HG03039 (cell line): ENCODE results near the gene MCAT.
"Not testable (repeated sequence)": the region's sequence is repeated elsewhere in the genome, so short reads cannot be mapped to it uniquely, and the experiment has no call there.

ENCODE experiments used
- ATAC-seq: cut with Tn5 transposase; IDR thresholded peaks from one replicate; pipeline ENCODE4 v1.9.1; 2021; ENCODE audit warnings: mild to moderate bottlenecking, moderate library complexity; ENCODE audit not compliant: unreplicated experiment

MCAT gene

DNA sequence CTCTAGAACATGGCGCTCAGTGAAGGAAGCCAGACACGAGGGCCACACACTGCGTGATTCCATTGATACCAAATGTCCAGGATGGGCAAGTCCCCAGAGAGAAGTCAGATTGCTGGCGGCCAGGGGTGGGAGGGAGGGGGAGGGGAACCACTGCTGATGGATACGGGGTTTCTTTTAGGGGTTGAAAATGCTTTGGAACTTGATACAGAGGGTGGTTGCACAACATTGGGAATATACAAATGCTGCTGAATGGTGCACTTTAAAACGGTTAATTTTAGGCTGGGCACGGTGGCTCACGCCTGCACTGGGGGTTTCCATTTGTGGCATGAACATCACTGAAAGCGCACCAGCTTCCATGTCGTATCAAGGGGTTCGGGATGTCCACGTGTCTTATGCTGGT is 13.2 kb upstream of the MCAT start:
- no peak for ATAC-seq

DNA sequence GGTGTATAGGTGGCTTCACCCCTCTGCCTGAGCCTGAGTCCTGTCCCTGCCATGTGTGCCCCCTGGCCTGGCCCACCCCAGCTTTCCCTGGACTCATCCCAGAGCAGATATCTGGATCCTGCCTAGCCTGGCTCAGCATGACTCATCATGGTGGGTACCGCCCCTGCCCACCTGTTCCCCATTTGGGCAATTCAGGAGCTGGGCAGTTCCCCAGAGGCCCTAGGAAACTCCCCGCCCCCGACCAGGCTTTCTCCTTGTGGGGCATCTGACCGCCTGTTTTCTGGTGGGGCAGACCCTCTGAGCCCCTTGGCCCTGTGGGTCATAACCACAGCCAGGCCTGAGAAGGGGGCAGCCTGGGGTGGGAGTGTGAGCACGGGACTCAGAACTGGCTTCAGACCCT is 12.6 kb upstream of the MCAT start:
- no peak for ATAC-seq

DNA sequence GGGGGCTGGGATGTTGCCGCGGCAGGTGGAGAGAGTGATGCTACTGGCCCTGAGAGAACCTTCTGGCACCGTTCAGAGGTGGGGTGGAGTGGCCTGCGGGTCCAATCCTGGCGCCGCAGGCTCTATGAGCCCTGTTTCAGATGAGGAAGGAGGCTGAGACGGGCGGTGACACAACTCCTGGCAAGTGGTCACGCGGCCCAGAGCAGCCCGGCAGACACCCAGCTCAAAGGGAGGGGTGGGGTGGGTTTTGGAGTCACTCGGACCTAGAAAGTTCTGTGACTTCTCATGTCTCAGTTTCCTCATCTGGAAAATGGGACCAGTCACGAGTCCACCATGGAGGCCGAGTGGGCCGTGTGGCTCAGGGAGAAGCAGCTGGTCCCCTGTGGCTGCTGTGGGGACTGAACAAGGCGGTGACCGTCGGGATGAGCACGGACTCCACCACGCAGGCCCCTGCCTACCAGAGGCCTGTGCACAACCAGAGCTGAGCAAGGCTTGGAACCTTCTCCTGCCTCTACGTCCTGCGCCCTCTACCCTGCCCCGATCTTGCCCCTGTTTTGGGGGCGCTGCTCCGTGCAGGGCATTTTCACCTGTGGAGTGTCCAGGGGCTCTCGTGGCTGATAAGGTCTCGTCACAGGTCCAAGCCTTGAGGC is 11.8 kb upstream of the MCAT start:
- ATAC-seq, result no peak

DNA sequence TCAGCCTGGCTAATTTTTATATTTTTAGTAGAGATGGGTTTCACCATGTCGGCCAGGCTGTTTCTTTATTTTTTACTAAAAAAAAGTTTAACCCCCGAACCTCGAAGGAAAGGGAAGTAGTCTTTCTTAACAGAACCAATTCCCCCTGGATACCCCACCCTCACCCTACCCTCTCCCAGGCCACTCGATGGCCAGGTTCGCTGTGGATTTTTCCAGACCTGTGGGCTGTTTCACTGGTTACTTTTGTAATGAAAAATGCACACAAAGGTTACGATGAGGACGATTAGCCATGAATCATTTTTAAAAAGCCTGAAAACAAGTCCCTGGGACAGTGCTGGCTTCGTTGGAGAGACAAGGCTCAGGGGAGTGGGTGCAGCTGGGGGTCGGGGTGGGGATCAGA is 10.7 kb upstream of the MCAT start:
- ATAC-seq, result no peak

DNA sequence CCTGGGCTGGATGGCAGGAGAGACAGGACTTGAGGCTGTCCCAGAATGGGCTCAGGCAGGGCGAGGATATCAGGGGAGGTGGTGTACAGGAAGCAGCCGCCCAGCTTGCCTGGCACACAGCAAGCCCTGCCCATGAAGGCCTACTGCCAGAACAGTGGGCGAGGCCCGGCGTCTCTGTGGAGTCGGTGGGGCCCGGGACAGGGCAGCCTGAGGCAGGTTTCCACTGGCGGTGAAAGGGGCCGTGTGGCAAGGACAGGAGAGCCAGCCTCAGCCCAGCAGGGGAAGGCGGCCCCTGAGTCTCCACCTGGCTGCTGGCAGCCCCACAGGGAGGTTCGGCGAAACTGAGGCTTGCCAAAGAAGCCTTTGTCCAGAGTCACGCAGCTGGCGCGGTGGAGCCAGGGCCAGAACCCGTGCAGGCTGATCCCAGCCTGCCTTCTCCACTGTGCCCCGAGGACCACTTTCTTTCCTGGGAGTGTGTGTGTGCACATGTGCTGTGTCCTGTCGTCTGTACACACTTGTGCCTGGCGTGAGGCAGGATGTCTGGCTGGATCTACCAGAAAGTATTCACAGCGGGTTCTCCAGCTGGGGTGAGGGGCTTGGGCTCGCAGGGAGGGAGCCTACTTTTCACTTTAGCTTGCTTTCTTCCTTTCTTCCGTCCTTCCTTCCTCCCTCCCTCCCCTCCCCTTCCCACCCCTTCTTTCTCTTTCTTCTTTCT is 9.3 kb upstream of the MCAT start:
- ATAC-seq, result no peak

DNA sequence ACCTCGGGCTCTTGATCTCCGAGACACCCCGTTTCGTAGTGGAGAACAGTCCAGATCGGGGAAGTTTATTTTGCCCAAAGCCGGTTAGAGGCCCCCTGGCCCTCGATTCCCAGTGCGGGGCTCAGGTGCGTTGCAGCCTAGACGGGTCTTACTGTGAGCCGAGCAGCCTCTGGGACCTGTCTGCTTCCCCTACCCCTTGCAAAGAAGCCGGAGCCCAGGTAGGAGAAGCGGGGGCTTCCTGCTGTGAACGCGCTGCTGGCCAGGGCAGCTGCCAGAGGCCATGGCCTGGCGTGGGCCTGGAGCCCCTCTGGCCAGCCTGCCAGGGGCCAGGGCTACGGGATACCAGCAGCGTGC is 8.8 kb upstream of the MCAT start:
- no peak for ATAC-seq

DNA sequence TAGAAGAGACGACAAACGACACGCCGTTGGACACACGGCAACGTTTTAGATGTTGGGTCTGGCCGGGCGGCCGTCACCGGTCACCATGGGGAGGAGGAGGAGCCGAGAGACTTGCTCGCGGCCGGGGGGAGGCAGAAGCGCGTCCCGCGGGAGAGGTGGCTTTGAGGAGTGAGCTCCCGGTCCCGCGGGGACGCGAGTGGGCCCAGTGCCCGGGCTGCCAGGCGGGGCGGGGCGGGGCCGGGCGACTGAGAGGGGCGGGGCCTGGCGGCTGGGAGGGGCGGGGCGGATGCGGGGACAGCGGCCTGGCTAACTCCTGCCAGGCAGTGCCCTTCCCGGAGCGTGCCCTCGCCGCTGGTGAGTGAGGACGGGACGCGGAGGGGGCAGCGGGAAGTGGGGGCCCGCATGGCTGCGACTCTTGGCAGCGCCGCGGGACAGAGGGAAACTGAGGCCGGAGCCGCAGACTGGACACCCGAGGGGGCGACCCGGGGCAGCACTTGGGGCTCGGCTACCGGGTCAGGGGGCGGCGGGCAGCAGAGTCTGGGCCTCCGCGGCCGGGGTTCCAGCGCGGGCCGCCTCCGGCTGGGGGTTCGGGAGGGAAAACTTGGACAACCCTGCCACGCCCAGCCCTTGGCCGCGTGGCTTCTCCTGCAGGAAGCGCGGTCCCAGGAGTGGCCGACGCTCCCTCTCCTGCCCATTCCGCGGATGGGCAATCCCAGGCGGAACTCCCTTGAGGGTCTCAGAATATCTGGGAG is 8.2 kb upstream of the MCAT start, which contains the start of gene TSPO:
Gene TSPO (plus strand): TSS at position 309 of the 752 bp plus-strand sequence. CDS start 7,680 bp downstream, outside the sequence.
- ATAC-seq, result no peak

DNA sequence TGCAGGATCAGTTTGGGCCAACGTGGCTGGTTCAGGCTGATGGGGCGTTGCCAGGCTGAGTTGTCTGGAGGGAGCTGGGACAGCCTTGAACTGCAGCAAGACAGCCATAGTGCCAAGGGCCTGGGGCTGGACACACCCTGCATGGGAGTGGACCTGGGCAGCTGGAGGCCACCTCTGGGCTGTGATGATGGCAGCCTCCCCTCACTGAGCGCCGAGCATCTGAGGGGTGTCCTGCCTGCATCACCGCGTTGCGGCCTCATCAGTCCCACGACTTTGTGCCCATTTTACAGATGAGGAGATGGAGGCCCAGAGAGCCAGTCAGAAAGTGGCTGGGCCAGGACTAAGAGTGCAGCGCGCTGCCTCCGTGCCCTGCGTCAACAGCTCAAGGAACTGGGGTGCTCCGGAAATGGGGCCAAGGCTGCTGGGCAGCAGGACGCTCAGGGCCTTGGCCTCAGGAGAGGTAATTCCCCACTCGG is 7.6 kb upstream of the MCAT start:
- no peak for ATAC-seq

DNA sequence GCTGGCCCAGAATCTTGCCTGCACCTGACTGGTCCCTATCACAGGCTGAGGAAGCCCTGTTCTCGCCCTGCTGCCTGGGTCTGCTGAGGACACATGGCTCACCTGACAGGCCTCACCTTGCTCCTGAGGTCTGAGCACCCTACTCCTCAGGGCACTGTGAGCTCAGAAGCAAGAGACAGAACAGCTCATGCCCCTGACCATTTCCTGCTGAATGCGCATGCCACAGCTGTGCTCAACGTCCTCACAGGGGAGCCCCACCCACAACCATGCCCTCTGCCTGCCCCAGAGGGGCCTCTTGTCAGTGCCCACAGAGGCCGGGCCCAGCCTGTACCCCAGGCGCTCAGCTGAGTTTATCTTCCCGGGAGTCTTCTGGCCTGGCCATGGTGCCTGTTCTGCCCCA is 5.4 kb upstream of the MCAT start:
- no peak for ATAC-seq

DNA sequence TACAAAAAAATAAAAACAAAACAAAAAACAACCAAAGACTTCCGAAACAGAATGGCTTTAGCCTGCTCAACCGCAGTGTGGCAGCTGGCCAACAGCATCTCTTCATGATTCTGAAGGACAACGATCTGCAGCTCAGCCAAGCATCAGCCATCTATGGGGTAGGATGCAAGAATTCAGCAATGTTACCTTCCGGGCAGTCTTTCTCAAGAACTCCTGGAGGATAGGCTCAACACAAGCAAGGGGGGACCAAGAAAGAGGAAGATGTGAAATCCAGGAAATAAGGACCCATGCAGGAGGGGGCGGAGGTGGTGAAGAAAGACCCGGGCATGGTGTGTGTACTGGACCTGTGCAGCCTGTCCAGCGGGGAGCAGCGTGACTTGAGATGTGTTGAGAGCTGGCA is 4.6 kb upstream of the MCAT start:
- ATAC-seq, result no peak

DNA sequence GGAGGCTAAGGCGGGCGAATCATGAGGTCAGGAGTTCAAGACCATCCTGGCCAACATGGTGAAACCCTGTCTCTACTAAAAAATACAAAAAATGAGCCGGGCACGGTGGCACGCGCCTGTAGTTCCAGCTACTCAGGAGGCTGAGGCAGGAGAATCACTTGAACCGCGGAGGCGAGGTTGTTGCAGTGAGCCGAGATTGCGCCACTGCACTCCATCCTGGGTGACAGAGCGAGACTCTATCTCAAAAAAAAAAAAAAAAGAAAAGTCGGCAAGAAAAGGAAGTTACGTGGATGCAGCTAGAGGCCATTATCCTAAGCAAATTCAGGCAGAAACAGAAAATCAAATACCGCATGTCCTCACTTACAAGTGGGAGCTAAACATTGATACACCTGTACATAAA is 3.1 kb upstream of the MCAT start:
- not testable (repeated sequence) for ATAC-seq

DNA sequence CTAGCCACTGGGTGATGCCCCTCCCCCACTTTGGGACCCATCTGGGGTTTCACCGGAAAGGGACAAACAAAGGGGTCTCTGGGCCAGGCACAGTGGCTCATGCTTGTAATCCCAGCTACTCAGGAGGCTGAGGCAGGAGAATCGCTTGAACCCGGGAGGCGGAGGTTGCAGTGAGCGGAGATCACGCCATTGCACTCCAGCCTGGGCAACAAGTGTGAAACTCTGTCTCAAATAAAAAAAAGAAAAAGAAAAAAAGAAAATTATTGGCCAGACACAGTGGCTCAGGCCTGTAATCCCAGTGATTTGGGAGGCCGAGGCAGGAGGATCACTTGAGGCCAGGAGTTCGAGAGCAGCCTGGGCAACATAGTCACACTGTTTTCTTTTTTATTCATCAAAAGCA is 2.2 kb upstream of the MCAT start:
- ATAC-seq, result not testable (repeated sequence)

DNA sequence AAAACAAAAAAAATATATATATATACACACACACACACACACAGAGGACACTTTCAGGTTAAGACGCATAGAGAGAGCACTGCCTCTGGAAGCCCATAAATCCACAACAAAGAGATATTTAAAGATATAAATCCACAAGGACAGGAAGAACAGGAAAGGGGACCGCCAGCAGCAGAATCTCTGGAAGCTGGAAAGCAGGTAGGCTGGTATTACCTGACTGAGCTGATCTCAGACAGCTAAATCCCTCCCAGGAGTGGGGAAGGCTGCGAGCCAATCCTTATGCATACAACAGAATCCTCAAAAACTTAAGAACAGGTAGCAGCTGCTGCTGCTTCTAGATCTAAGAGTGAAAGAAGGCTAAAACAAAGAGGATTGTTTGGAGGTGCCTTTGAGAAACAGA is 1.8 kb upstream of the MCAT start:
- no peak for ATAC-seq

DNA sequence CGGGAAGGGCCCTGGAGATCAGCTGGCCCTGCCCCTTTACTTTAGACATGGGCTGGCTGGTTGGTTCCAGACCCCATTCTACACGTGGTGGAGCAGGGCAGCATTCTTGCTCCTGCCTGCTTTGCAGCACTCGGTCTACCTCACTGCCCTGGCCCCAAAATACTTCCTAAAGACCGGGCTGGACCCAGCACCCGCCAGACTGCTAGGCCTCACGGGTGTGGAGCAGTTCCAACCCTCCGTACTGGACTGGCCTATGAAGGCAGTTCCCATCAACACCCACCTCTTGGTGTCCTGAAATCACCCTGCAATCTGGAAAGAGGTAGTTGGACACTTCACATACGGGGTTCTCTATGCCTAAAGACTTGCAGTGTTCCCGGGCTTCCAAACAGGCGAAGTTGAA is 6.4 kb downstream of the MCAT start:
- ATAC-seq, result no peak

DNA sequence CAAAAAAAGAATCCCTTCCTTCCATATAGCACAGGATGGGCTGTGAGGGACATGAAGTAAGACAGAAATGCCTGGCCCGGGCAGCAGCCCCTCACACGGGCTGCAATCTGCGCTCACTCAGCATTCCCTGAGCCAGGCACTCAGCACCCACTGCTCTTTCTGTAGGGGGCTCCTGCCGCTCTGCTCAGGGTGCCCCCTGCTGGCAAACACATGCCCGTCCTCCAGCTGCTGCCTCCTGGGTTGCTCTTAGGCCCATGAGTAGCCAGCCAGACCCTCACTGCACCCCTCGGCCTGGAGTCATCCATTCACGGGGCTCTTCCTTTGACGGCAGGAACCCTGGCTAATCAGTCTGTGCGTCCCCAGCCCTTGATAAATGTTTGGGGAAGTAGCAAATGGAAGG is 6.9 kb downstream of the MCAT start:
- ATAC-seq, result no peak

DNA sequence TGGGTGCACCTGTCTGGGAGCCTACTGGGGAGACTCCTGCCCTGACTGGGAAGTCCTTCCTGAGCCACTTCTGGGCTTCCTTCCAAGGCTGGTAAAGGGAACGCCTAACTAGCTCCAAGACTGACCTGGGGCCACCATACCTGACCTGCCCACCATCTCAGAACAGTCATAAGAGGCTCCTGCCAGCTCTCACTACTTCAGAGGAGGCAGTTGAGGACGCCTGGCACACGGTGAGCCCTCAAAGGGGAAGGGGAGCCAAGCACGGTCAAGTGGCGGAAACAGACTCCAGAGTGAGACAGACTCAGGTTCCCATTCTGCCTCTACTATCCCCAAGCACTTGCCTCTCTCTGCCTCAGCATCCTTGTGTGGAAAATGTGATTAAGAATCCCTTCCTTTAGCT is 7.6 kb downstream of the MCAT start:
- ATAC-seq, result no peak

DNA sequence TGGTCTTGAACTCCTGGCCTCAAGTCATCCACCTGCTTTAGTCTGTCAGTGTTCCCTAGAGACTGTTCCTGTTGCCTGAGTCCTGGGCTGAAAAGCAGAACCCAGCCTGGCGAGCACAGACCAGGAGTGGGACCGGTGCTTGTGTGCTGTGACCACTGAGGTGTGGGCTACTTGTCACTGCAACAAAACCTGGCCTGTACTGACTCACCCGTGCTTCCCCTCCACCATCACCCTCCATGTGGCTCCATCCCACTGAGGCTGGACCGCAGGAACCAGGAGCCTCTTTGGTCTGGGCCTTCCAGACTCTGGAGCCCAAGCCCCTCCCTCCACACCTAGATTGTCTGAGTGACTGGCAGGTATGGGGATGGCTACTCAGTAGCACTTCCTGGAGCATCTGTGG is 8.6 kb downstream of the MCAT start:
- no peak for ATAC-seq

DNA sequence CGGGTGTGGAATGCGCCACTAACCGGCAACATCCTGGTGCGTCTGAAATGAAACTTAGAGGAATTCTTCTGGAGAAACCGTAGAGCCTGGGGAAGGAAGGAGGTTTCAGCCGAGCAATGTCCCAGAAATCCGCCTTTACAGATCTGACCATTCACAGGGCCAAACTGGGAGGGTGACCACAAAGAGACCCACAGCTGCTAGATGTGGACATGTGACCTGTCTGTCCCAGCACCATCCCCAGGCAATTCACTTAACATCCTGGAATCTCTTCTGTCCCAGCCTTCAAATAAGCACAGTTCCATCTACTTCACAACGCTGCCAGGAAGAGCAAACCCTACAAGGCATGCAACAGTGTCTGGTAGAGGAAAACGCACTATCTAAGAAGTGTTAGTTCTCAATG is 9.8 kb downstream of the MCAT start:
- ATAC-seq, result no peak

DNA sequence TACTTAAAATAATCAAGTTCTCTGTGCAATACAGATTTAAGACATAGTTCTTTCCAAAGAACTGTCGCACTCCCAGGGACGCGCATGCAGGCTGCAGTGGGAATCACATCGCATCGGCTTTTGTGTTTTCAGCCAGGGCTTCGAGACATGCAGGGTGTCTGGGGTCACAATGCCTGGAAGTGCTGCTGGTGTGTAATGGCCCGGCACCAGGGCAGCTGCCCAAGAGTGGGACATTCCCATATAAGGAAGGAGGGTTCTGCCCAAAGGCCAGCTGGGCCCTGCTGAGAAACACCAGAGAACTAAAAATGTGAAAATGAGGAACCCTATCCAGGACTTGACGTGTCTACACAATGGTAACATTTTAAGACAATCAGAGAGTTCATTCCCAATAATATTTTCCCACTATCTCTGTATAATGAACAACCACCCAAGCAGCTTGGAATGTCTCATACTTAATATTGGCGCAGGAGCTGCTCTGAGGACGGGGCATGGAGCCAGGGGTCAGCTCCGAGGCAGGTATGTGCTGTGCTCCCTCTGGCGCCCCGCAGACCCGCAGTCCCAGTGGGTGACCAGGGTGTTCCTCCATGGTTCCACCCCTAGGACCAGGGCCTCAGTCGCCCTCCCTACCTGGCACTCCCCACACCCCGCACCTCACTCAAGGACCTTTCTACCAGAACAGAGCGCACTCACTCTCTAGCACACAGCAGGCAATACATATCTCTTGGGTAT is 11.3 kb downstream of the MCAT start:
- ATAC-seq, result no peak

DNA sequence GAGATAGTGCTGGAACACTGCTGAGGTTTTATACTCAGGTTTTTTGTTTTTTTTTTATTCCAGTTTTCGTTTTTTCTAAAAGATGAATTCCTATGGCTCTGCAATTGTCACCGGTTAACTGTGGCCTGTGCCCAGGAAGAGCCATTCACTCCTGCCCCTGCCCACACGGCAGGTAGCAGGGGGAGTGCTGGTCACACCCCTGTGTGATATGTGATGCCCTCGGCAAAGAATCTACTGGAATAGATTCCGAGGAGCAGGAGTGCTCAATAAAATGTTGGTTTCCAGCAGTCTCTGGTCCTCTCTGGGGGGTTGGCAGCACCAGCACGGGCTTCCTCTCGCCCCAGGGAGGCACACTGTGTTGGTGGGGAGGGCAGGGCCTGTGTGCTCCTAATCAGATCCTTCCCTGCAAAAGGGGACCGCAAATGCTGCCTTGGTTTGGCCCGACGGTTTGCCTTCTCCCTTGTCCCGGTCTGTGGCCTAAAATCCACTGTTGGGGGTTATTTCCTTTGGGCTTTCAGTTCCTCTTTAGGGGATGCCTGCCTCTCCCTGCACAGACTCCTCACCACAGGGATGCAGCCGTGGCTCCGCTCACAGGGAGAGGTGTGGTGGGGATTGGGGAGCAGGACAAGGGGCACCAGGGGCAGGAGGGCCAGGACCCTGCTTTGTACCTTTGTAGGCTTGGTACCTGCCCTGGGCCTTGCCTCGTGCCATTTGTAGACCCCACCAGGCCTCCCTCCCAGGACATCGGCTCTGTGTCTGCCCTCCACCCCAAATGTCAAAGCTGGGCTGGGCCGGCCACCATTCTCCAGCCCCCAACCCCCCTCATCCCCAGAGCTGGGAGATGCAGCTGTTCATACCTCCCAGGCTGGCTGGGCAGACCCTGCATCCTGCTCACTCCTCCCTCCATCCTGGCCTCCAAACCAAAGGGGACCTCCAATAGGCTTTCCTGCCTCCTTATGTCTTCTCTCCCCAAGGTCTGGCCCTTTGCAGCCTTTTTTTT is 13.5 kb downstream of the MCAT start:
- no peak for ATAC-seq
